GM21619 (cell line): ENCODE measurements around the gene NDUFA6.
A peak's percentile ranks its signal among the peaks of the same experiment; 100 is the strongest.
"Not testable (repeated sequence)": the region's sequence is repeated elsewhere in the genome, so short reads cannot be mapped to it uniquely, and the experiment has no call there.

Experiments
- ATAC-seq: cut with Tn5 transposase; IDR thresholded peaks from one replicate; pipeline ENCODE4 v1.9.1; 2021; ENCODE audit not compliant: unreplicated experiment

The NDUFA6 gene

DNA sequence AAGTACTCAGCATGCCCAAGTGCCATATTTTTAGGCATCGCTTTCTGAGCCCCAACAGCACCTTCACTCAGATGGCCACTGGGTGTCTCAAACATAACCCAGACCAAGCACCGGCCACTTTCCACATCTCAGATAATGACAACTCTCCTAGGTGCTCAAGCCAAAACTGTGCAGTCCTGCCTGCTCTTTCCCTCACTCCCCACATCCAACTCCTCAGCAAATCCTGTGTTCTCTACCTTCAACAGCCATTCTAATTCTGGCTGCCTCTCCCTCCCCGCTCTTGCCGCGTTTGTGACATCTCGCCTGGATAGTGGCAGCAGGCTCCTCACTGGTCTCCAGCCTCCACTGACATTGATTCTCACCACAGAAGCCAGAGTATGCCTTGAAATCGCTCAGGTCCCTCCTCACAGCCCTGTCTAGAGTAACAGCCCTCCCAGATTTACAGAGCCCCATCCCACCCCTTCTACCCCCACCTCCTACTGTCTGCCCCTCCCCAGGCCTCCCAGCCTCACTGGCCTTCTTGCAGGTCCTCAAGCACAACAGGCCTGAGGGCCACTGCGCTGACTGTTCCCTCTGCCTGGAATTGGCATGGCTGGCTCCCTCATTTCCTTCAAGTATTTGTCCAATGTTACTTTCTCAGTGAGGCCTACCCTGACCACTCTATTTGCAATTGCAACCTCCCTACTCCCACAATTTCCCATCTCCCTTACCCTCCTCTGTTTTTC is 17.8 kb downstream of the NDUFA6 start:
- no peak for ATAC-seq

DNA sequence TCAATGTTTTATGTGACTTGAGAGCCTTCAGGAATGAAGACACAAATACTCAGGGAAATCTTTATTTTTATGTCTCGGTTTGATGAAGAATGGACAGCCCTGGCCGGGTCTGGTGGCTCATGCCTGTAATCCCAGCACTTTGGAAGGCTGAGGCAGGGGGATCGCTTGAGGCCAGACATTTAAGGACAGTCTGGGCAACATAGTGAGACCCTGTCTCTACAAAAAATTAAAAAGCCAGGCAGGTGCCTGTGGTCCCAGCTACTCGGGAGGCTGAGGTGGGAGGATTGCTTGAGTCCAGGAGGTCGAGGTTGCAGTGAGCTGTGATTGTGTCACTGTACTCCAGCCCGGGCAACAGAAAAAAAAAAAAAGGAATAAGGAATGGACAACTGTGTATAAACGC is 19.1 kb downstream of the NDUFA6 start:
- ATAC-seq, result not testable (repeated sequence)

DNA sequence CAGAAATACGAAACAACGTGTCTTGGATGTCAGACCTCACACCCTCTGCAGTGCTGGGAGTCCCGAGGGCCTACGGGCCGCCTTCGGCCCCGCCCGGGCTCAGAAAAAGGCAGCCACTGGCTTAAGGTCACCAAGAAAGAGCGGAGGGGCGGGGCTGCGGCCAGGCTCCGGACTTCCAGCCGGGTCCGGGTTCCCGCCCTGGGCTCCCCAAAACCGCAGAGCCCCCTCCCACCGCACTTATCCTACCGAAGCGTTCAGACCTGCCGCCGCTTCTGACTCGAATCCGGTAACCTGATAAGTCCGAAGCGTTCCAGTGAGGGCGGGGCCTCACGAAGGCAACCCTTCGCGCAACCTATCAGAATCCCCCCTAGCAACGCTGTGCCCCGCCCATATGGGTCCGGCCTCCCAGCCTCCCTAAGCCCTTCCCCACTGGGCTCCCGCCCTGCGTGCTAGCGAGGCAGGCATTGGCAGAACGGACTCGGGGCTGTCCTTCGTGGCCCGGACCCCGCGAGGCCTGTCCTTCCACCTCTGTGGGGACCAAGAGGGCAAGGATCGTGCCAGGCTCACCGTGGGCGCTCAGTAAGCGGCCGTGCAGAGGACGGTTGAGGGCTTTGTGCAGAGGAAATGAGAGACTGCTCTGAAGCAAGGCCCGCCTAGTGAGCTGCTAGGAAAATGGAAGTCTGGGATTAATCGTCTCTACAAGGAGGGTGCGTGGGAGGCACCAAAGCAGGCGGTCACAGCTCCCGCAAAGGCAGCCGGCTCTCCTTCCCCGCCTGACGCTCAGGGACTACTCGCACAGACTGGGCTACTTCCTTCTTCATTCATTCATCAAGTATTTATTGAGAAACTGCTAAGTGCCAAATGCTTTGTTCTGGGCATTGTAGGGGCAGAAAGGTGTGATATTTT is 19.8 kb downstream of the NDUFA6 start, which contains the start of gene NAGA:
Gene NAGA, minus strand, starts transcription at position 296 of the 906 bp plus-strand sequence. CDS start 515 bp downstream, outside the sequence.
- peak; percentile 85 for ATAC-seq

DNA sequence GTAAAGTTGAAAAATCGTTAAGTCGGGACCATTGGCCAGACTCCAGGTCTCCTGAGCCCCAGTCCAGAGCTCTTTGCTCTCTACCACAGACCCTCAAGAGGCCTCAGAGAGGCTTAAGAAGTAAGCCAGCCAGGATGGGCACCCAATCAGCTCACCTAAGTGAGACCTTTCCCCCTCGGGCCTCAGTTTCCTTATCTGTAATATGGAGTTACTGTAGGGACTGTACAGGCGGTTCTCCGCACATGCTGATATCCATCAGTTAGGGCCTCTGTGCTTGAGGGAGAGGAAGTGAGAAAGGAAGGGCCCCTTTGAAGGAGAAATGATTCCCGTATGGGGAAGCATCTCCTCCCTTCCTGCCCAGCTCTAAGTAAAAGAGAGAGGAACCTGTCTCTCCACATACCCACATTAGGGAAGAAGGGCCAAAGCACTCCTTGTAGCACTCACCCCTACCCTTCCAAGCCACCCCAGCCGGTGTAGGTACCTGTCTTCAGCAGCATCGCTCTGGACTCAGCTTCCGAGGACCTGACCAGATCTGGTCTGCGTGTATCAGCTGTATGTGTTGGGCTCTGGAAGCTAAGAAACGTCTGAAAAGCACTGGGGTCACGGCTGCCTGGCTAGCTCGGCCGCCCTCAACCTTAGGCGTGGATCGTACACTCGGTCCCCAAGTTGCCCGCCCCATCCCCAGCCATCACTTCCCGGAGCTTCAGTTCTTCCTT is 20.6 kb downstream of the NDUFA6 start:
- ATAC-seq, result peak; percentile 14

DNA sequence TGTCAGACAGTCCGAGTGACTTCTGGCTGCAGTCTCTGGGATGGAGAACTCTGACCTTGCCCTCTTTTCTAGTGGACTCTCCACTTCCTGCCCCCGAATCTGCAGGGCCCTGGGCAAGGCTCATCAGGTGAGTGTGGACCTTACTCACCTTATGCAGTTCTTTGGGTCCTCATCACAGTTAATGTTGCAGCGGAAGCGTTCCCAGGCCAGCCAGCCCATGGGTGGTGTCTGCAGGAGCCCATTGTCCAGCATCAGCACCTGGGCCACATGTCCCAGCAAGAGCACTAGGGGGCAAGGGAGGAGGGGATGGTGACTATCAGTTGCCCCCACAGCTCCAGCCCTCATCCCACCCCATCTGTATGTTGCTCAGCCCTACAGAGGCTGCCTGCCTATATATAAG is 22.3 kb downstream of the NDUFA6 start:
- ATAC-seq, result no peak

DNA sequence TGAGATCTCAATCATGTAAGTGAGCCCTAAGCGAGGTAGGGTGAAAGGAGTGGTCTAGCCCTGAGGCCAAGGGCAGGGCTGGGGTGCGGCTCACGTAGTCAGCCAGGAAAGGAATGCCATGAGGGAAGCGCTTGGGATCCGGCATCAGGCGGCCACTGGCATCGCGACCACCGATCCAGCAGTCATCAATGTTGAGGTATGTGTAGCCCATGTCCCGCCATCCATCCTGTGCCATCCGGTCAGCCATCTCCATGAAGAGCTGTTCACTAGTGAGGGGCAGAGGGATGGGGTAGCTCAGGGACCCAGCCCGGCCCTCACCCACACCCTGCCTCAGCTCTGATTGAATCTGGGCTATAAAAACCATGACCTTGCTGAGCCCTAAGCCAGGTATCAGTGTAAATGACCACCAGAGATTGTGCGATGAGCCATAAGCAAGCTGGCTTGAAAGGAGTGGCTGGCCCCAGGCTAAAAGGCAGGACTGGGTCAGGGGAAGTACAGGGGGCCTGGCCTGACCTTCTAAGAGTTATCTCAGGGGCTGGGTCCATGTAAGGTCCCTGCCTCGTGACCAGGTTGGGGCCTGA is 22.8 kb downstream of the NDUFA6 start:
- no peak for ATAC-seq

DNA sequence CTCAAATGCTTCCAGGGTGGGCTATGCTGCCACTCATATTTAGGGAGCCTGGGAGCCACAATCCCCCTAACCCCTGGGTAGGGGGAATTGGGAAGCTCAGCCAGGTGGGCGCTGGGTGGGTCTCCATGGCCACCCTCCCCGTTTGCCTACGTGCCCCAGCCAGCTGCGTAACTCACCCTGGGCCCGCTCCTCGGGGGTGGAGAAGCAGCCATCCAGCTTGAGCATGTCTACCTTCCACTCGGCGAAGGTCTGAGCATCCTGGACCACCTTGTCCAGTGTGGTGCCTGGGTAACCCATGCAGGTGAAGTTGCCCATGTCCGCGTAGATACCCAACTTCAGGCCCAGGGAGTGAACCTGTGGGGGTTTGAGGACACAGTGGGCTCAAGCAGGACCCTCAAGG is 23.6 kb downstream of the NDUFA6 start:
- ATAC-seq, result no peak

DNA sequence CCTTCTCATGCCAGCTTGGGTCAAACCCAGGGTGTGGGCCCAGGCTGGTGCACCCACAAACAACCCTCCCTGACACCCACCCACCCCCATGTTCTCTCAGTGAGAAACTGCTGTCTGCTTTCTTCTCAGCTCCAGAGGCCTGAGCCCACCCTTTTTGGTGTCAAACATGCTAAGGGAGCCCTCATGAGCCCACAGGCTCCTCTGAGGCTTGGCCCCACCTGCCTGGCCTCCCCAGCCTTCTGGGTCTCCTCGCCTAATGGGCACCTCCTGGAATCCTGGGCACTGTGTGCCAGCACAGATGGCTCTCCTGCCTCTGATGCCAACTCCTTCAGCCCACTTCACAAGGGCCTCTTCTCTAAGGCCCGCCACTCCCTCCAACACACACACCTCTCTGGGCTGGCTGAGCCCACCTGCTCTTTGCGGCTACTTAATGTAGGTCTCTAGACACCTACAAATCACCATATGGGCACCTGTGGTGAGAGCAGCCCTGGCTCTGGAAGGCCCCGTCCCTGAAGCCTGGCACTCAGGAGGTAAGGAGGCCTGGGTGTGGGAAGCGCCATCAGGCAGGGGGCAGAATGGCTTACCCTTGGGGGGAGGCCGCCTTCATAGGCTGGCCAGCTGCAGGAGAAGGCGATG is 24.3 kb downstream of the NDUFA6 start:
- no peak for ATAC-seq

DNA sequence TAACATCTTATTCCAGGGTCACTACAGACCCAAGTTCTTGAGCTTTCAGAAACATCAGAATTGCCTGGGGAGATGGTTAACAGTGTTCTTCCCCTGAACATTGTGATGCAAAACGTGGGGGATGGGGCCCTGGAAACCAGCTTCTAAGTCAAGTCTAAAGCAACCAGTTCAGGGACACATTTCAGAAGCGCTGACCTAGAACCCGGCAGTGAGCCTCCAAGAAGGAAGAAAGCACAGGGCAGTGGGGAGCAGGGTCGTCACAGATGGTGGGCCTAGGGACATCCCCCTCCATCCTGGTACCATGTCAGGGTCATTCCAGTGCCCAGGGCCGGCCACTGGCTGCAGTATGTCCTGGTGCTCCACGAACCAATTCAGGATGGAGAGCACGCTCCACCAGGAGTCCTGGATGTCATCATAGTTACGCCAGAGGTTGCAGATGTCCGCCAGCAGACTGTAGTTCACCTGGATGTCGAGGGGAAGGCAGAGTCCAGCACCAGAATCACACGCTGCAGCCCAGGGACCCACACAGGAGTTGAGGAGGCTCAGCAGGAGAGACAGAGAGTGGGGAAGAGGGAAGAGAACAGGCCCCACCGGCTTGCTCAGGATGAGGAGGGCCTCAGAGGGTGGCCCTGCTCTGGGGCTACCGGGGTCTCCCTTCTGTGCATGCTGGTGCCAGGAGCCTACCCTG is 25.0 kb downstream of the NDUFA6 start:
- ATAC-seq, result no peak

DNA sequence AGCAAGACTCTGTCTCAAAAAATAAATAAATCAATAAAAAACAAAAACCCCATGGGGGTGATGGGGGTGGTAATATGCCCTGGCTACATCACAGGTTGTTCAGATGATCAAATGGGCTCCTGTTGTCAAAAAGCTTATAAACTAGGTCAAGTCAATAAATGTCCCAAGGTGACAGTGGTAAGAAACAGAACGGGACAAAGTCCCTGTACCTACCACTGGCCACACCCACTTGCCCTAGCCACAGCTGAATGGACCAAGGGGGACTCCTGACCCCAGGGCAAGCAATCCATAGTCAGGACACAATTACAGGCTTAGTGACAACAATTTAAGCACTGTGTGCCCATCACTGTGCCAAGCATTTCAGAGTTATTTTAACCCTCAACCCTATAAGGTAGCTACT is 25.9 kb downstream of the NDUFA6 start:
- ATAC-seq, result no peak

DNA sequence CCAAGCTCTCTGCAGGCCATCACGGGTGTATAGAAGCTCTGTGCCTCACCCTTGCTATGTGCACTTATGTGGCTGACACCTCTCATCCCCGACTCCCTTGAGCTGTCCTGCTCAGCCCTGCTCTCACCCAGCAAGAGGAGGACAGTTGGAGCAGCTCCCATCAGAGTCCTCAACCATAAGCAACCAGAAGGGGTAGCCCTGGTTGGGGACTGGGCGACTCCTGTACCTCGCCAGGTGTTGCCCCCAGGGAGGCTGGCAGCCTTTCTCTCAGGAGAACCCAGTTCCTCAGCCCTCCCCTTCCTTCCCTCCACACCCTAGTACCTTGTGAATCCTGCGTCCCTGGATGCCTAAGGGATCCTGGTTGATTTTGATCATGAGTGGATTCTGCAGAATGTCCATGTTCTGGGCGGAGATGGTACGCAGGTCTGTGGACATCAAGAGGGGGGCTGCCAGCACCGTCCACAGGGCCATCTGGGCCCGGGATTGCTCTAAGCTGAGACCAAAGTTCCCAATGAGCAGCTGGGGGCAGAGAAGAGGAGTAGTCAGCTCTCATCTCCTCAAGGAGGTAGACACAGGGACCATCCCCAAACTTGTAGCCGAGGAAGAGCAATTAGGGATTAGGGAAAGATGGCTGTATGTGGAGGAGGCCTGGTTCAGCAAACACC is 27.9 kb downstream of the NDUFA6 start:
- no peak for ATAC-seq

DNA sequence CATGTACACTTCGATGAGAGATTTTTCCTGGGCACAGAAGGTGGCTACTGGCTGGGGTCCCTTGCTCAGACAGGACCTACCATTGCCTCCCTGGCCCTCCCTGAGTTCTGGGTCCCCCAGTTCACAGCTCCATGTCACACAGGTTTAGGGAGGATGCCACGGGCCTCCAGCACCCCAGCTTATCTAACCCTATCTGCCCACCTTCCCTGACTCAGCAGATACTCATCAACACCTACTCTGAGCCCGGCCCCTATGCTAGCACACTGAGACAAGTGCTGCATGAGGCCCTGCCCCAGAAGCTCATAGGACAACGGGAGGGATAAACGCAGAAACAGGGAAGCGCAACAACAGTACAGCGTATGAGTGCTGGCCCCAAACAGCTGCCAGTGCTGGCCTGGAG is 29.5 kb downstream of the NDUFA6 start:
- no peak for ATAC-seq

DNA sequence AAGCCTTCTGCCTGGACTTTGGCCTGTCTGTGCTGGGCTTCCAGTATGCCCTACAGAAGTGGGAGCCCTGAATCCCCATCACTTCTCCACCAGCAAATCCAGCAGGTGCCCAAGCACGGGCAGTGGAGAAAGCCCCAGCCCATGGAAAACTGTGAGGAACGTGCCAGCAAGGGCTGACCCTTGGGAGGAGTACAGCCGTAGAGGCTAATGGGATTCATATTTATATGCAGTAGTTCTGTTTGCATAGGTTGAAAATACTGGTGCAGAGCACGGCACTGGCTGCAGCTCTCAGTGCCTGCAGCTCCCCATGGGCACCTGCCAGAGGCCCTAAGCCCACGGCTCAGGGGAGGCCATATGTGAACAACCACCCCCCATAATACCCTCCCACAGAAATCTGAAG is 30.1 kb downstream of the NDUFA6 start:
- ATAC-seq, result no peak

DNA sequence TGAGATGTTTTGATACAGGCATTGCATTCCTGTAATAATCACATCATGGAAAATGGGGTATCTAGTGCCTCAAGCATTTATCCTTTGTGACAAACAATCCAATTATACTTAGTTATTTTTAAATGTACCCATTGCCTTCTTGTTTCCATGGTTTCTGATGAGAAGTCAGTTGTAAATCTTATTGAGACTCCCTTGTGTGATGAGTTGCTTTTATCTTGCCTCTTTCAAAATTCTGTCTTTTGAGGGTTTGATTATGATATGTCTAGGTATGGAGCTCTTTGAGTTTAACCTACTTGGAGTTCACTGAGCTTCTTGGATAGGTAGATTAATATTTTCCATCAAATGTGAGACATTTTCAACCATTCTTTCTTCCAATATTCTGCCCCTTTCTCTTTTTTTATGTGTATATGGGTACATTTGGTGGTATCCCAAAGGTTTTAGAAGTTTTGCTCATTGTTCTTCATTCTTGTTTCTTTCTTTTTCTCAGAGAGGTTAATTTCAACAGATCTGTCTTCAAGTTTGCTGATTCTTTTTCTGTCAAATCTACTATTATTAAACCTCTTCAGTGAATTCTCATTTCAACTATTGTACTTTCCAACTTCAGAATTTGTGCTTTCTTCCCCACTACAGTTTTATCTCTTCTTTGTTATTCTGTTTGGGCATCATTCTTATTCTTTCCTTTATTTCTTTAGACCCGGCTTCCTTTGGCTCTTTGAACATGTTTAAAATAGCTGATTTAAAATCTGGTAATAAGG is 33.6 kb downstream of the NDUFA6 start:
- ATAC-seq, result no peak

DNA sequence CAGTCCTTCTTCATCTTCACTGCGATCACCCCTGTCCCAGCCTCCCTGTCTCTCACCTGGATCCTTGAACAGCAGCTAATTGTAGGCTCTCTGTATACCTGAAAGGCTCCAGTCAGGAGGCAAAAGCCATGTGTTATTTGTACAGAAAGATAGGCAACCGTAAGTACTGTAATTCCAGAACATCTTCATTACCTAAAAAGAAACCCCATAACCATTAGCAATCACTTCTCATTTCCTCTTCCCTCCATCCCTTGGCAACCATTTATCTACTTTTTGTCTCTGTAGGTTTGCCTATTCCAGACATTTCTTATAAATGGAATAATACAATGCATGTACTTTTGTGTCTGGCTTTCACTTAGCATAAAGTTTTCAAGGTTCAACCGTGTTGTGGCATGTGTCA is 37.8 kb downstream of the NDUFA6 start:
- no peak for ATAC-seq

DNA sequence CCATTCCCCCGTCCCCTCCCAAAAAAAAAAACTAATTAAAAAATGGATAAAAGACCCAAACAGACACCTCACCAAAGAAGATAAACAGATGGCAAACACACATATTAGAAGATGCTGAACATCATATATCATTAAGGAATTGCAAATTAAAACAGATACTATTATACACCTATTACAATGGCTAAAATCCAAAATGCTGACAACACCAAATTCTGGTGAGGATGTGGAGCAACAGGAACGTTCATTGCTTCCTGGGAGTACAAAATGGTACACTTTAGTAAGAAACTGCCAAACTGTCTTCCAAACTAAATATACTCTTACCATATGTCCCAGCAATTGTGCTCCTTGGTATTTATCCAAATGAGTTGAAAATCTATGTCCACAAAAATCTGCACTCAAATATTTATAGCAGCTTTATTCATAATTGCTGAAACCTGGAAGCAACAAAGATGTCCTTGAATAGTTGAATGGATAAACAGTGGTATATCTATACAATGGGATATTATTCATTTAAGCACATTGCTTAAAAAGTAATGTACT is 39.9 kb downstream of the NDUFA6 start:
- ATAC-seq, result no peak

DNA sequence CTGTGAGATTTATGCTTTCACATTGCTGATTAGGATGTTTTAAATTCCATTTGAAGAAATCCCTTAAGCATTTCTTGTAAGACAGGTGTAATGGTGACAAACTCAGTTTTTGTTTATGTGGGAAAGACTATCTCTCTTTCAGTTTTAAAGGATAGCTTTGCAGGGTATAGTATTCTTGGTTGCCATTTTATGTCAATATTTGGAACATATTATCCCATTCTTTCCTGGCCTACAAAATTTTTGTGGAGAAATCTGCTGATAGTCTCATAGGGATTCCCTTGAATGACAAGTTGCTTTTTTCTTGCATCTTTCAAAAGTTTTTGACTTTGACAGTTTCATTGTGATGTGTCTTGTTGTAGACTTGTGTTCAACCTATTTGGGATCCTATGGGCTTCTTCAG is 48.8 kb downstream of the NDUFA6 start:
- no peak for ATAC-seq

DNA sequence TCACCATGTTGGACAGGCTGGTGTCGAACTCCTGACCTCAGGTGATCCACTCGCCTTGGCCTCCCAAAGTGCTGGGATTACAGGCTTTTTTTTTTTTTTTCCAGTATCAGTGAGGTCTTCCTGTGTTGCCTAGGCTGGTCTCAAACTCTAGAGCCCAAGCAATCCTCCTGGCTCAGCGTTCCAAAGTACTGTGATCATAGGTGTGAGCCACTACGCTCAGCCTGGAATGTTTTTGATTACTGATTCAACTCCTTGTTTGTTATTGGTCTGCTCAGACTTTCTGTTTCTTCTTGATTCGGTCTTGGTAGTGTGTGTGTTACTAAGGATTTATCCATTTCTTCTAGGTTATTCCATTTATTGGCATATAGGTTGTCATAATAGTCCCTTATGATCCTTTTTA is 51.3 kb downstream of the NDUFA6 start:
- no peak for ATAC-seq
